Retinal pigment epithelial cell (primary cell): ENCODE results near the gene MUSK.
"Not testable (repeated sequence)": the region's sequence is repeated elsewhere in the genome, so short reads cannot be mapped to it uniquely, and the experiment has no call there.

Source experiments
- DNase-seq: peaks from one replicate; pipeline ENCODE4 v3.0.0-alpha.2; 2010; ENCODE audit warnings: low read depth
- H3K4me3 ChIP-seq: 2 replicates; pipeline ENCODE4 v1.5.1; 2011; ENCODE audit warnings: mild to moderate bottlenecking, low read length, control low read depth, moderate library complexity
- CTCF ChIP-seq: conservative IDR thresholded peaks from 2 replicates; pipeline ENCODE4 v1.5.1; 2011; ENCODE audit warnings: low read depth, low read length, control low read depth, inconsistent platforms

Gene MUSK

GRCh38 chr9:110688329-110688728, 19.7 kb downstream of the MUSK start:
- H3K4me3 ChIP-seq = no peak overlapping the region
- TF ChIP-seq CTCF = no peak
- DNase-seq = no peak

GRCh38 chr9:110691002-110691549, 22.5 kb downstream of the MUSK start:
- no peak overlapping the region for H3K4me3 ChIP-seq
- DNase-seq = no peak
- no peak for TF ChIP-seq CTCF

GRCh38 chr9:110695846-110696245, 27.3 kb downstream of the MUSK start:
- H3K4me3 ChIP-seq = not testable (repeated sequence)
- DNase-seq = peak; percentile 29

- no peak for DNase-seq
- no peak overlapping the region for H3K4me3 ChIP-seq
These were observed 32.4 kb downstream of the MUSK start for GRCh38 chr9:110700953-110701352.

GRCh38 chr9:110703669-110704068, 35.1 kb downstream of the MUSK start:
- TF ChIP-seq CTCF = no peak
- DNase-seq = no peak
- H3K4me3 ChIP-seq = no peak overlapping the region

More at GRCh38 chr9:110700953-110701352, 32.4 kb downstream of the MUSK start:
- TF ChIP-seq CTCF = no peak

GRCh38 chr9:110707419-110707818, 38.8 kb downstream of the MUSK start:
- no peak for TF ChIP-seq CTCF
- no peak overlapping the region for H3K4me3 ChIP-seq
- DNase-seq = no peak

- H3K4me3 ChIP-seq = no peak overlapping the region
- no peak for TF ChIP-seq CTCF
- DNase-seq = no peak
These were observed 41.8 kb downstream of the MUSK start for GRCh38 chr9:110710420-110710819.

GRCh38 chr9:110712955-110713354, 44.4 kb downstream of the MUSK start:
- TF ChIP-seq CTCF = no peak
- no peak overlapping the region for H3K4me3 ChIP-seq
- DNase-seq = no peak
